ENCODE results near the gene ADH1B. TPM values are rescaled to one million over a fixed set of nuclear protein-coding genes. Genes with fewer than 3 reads are reported as not detected.
"Not testable (repeated sequence)": the region's sequence is repeated elsewhere in the genome, so short reads cannot be mapped to it uniquely, and the experiment has no call there.

ADH1B gene
- polyA plus RNA-seq, 4 donors, result 3.8 to 237 (median 58.6) TPM

- DNase-seq (no peak), FAIRE-seq (no peak)
- Histone ChIP-seq H3K4me1 (ENCODE audit: control insufficient read depth in 3 of 3, insufficient read depth in 2 of 3, low read depth in 1 of 3, low read length in 2 of 3) (no peaks in the 10 kb centered on the region), H3K9me3 (ENCODE audit: control insufficient read depth in 2 of 2, insufficient read depth in 1 of 2, low read depth in 1 of 2, low read length in 1 of 2) (no peaks in the 10 kb centered on the region), H3K4me3 (ENCODE audit: low read depth in 1 of 3, low read length in 3 of 3) (no peak overlapping the region), H3K27me3 (ENCODE audit: control insufficient read depth in 3 of 3, insufficient read depth in 3 of 3, low read length in 3 of 3) (no peaks in the 10 kb centered on the region), H3K36me3 (ENCODE audit: control insufficient read depth in 3 of 3, insufficient read depth in 2 of 3, low read depth in 1 of 3, low read length in 3 of 3) (peaks cover 0 to 13% (median 6%) of the 10 kb centered on the region in 3 donors), H3K27ac (ENCODE audit: low read depth in 1 of 3, low read length in 2 of 3) (no peak overlapping the region)
- WGBS, 3 donors, result 81 to 87% (median 85%) methylated on average over 3 of the region's 3 CpGs
These were observed 18.0 kb upstream of the ADH1B start for GRCh38 chr4:99339172-99339571.

DNA sequence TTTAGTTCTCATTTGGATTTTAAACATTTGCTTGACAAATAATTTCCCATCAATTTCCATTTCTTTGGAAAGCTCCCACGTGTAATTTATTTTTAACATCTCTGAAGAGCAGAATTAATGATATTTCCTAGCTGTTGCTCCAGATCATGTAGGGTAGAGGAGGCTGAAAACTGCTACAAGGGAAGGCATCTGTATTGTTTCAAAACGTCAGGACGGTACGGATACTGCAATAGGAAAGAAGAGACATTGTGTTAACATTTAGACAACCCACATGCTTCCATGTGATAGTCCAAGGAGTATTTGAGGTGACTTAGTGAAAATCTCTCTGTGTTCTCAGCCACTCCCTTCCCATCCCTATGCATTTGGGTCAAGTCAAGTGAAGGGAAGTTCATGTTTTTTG is 15.4 kb upstream of the ADH1B start:
- FAIRE-seq (no peak), DNase-seq (no peak)
- no peak overlapping the region for H3K4me3 ChIP-seq (ENCODE audit: low read depth in 1 of 3, low read length in 3 of 3)
- H3K9me3 ChIP-seq (ENCODE audit: control insufficient read depth in 2 of 2, insufficient read depth in 1 of 2, low read depth in 1 of 2, low read length in 1 of 2), result no peaks in the 10 kb centered on the region
- peaks cover 0 to 6% (median 4%) of the 10 kb centered on the region in 3 donors for H3K36me3 ChIP-seq (ENCODE audit: control insufficient read depth in 3 of 3, insufficient read depth in 2 of 3, low read depth in 1 of 3, low read length in 3 of 3)
- H3K27ac ChIP-seq (ENCODE audit: low read depth in 1 of 3, low read length in 2 of 3), result no peak overlapping the region
- no peaks in the 10 kb centered on the region for H3K4me1 ChIP-seq (ENCODE audit: control insufficient read depth in 3 of 3, insufficient read depth in 2 of 3, low read depth in 1 of 3, low read length in 2 of 3)
- no peaks in the 10 kb centered on the region for H3K27me3 ChIP-seq (ENCODE audit: control insufficient read depth in 3 of 3, insufficient read depth in 3 of 3, low read length in 3 of 3)
- 55 to 70% (median 59%) methylated on average over 4 of the region's 4 CpGs for WGBS, 3 donors

GRCh38 chr4:99334880-99335279 is 13.7 kb upstream of the ADH1B start:
- no peaks in the 10 kb centered on the region for H3K27me3 ChIP-seq (ENCODE audit: control insufficient read depth in 3 of 3, insufficient read depth in 3 of 3, low read length in 3 of 3)
- 12 to 43% (median 24%) methylated on average over 1 of the region's 1 CpG for WGBS, 3 donors
- FAIRE-seq (no peak), DNase-seq (no peak)
- peaks cover 0 to 2% (median 0%) of the 10 kb centered on the region in 3 donors for H3K36me3 ChIP-seq (ENCODE audit: control insufficient read depth in 3 of 3, insufficient read depth in 2 of 3, low read depth in 1 of 3, low read length in 3 of 3)
- no peak overlapping the region for H3K27ac ChIP-seq (ENCODE audit: low read depth in 1 of 3, low read length in 2 of 3)
- H3K9me3 ChIP-seq (ENCODE audit: control insufficient read depth in 2 of 2, insufficient read depth in 1 of 2, low read depth in 1 of 2, low read length in 1 of 2), result no peaks in the 10 kb centered on the region
- H3K4me3 ChIP-seq (ENCODE audit: low read depth in 1 of 3, low read length in 3 of 3), result no peak overlapping the region
- no peaks in the 10 kb centered on the region for H3K4me1 ChIP-seq (ENCODE audit: control insufficient read depth in 3 of 3, insufficient read depth in 2 of 3, low read depth in 1 of 3, low read length in 2 of 3)

GRCh38 chr4:99330648-99331047 is 9.4 kb upstream of the ADH1B start:
- no peak for FAIRE-seq
- Histone ChIP-seq H3K9me3 (ENCODE audit: control insufficient read depth in 2 of 2, insufficient read depth in 1 of 2, low read depth in 1 of 2, low read length in 1 of 2) (peaks cover 0 to 9% of the 10 kb centered on the region in 2 donors), H3K27me3 (ENCODE audit: control insufficient read depth in 3 of 3, insufficient read depth in 3 of 3, low read length in 3 of 3) (no peaks in the 10 kb centered on the region), H3K4me1 (ENCODE audit: control insufficient read depth in 3 of 3, insufficient read depth in 2 of 3, low read depth in 1 of 3, low read length in 2 of 3) (no peaks in the 10 kb centered on the region), H3K36me3 (ENCODE audit: control insufficient read depth in 3 of 3, insufficient read depth in 2 of 3, low read depth in 1 of 3, low read length in 3 of 3) (no peaks in the 10 kb centered on the region), H3K4me3 (ENCODE audit: low read depth in 1 of 3, low read length in 3 of 3) (no peak overlapping the region), H3K27ac (ENCODE audit: low read depth in 1 of 3, low read length in 2 of 3) (no peak overlapping the region)
- DNase-seq, result no peak
- WGBS, 3 donors, result 83 to 92% (median 85%) methylated on average over 3 of the region's 3 CpGs

DNA sequence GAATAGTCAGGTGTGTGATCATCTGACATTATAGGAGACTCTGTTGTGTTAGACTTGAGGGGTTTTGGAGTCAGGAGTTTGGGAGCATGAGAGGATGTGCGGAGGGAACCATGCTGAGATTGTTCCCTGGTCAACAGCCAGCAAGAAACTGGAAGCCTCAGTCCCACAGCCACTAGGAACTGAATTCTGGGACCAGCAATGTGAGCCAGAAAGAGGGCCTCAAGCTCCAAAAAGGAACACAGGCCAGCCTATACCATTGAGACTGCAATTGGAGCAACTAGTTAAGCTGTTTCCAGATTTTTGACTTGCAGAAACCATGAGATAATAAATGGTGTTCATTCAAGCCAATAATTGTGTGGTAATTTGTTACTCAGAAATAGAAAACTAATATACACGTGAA is 8.7 kb upstream of the ADH1B start:
- WGBS, 3 donors, result 65 to 92% (median 86%) methylated on average over 2 of the region's 2 CpGs
- Histone ChIP-seq H3K4me3 (ENCODE audit: low read depth in 1 of 3, low read length in 3 of 3) (no peak overlapping the region), H3K9me3 (ENCODE audit: control insufficient read depth in 2 of 2, insufficient read depth in 1 of 2, low read depth in 1 of 2, low read length in 1 of 2) (peaks cover 0 to 9% of the 10 kb centered on the region in 2 donors), H3K4me1 (ENCODE audit: control insufficient read depth in 3 of 3, insufficient read depth in 2 of 3, low read depth in 1 of 3, low read length in 2 of 3) (no peaks in the 10 kb centered on the region), H3K27me3 (ENCODE audit: control insufficient read depth in 3 of 3, insufficient read depth in 3 of 3, low read length in 3 of 3) (no peaks in the 10 kb centered on the region), H3K27ac (ENCODE audit: low read depth in 1 of 3, low read length in 2 of 3) (no peak overlapping the region), H3K36me3 (ENCODE audit: control insufficient read depth in 3 of 3, insufficient read depth in 2 of 3, low read depth in 1 of 3, low read length in 3 of 3) (no peaks in the 10 kb centered on the region)
- FAIRE-seq (no peak), DNase-seq (no peak)

- peak in 1 of 2 donors; percentile 19 for DNase-seq
- no peak overlapping the region for H3K27ac ChIP-seq (ENCODE audit: low read depth in 1 of 3, low read length in 2 of 3)
- H3K4me3 ChIP-seq (ENCODE audit: low read depth in 1 of 3, low read length in 3 of 3), result no peak overlapping the region
- 51 to 54% (median 53%) methylated on average over 3 of the region's 3 CpGs for WGBS, 3 donors
- H3K9me3 ChIP-seq (ENCODE audit: control insufficient read depth in 2 of 2, insufficient read depth in 1 of 2, low read depth in 1 of 2, low read length in 1 of 2), result peaks cover 0 to 9% of the 10 kb centered on the region in 2 donors
- no peaks in the 10 kb centered on the region for H3K36me3 ChIP-seq (ENCODE audit: control insufficient read depth in 3 of 3, insufficient read depth in 2 of 3, low read depth in 1 of 3, low read length in 3 of 3)
- H3K4me1 ChIP-seq (ENCODE audit: control insufficient read depth in 3 of 3, insufficient read depth in 2 of 3, low read depth in 1 of 3, low read length in 2 of 3), result no peaks in the 10 kb centered on the region
- no peak for FAIRE-seq
- no peaks in the 10 kb centered on the region for H3K27me3 ChIP-seq (ENCODE audit: control insufficient read depth in 3 of 3, insufficient read depth in 3 of 3, low read length in 3 of 3)
These were observed 3.8 kb upstream of the ADH1B start for GRCh38 chr4:99324979-99325378.

GRCh38 chr4:99324361-99324760 is 3.2 kb upstream of the ADH1B start:
- H3K27me3 ChIP-seq (ENCODE audit: control insufficient read depth in 3 of 3, insufficient read depth in 3 of 3, low read length in 3 of 3), result no peaks in the 10 kb centered on the region
- H3K27ac ChIP-seq (ENCODE audit: low read depth in 1 of 3, low read length in 2 of 3), result peak overlapping the region in 1 of 3 donors; percentile 69
- no peaks in the 10 kb centered on the region for H3K4me1 ChIP-seq (ENCODE audit: control insufficient read depth in 3 of 3, insufficient read depth in 2 of 3, low read depth in 1 of 3, low read length in 2 of 3)
- H3K36me3 ChIP-seq (ENCODE audit: control insufficient read depth in 3 of 3, insufficient read depth in 2 of 3, low read depth in 1 of 3, low read length in 3 of 3), result no peaks in the 10 kb centered on the region
- FAIRE-seq (no peak), DNase-seq (no peak)
- peaks cover 0 to 9% of the 10 kb centered on the region in 2 donors for H3K9me3 ChIP-seq (ENCODE audit: control insufficient read depth in 2 of 2, insufficient read depth in 1 of 2, low read depth in 1 of 2, low read length in 1 of 2)
- WGBS, 3 donors, result 40 to 73% (median 65%) methylated on average over 1 of the region's 1 CpG
- H3K4me3 ChIP-seq (ENCODE audit: low read depth in 1 of 3, low read length in 3 of 3), result no peak overlapping the region

DNA sequence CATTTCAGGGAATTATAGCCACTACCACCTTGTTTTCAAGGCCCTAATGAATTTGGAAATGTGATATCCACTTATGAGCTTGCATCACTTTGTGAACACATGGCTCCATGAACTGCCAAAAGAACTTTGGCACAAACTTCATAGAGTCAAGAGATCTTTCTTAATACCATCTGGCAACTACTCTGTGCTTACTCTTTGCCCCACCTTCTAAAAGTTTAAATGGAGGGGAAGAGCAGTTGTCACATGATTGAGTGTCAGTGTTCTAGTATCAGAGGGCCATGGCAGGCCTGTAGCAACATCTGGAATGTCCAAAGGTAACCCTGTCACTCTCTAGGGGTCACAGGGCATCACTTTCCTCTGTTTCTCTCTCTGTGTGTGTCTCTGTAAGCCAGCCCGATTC is 2.6 kb upstream of the ADH1B start:
- no peaks in the 10 kb centered on the region for H3K4me1 ChIP-seq (ENCODE audit: control insufficient read depth in 3 of 3, insufficient read depth in 2 of 3, low read depth in 1 of 3, low read length in 2 of 3)
- H3K4me3 ChIP-seq (ENCODE audit: low read depth in 1 of 3, low read length in 3 of 3), result no peak overlapping the region
- peaks cover 0 to 9% of the 10 kb centered on the region in 2 donors for H3K9me3 ChIP-seq (ENCODE audit: control insufficient read depth in 2 of 2, insufficient read depth in 1 of 2, low read depth in 1 of 2, low read length in 1 of 2)
- H3K27me3 ChIP-seq (ENCODE audit: control insufficient read depth in 3 of 3, insufficient read depth in 3 of 3, low read length in 3 of 3), result no peaks in the 10 kb centered on the region
- no peak for FAIRE-seq
- no peaks in the 10 kb centered on the region for H3K36me3 ChIP-seq (ENCODE audit: control insufficient read depth in 3 of 3, insufficient read depth in 2 of 3, low read depth in 1 of 3, low read length in 3 of 3)
- H3K27ac ChIP-seq (ENCODE audit: low read depth in 1 of 3, low read length in 2 of 3), result peak overlapping the region in 1 of 3 donors; percentile 69
- WGBS, 3 donors, result 88 to 94% (median 88%) methylated on average over 1 of the region's 1 CpG
- no peak for DNase-seq

GRCh38 chr4:99317811-99318210 is 3.4 kb downstream of the ADH1B start:
- not testable (repeated sequence) for FAIRE-seq; H3K36me3 ChIP-seq (ENCODE audit: control insufficient read depth in 3 of 3, insufficient read depth in 2 of 3, low read depth in 1 of 3, low read length in 3 of 3); DNase-seq; H3K4me3 ChIP-seq (ENCODE audit: low read depth in 1 of 3, low read length in 3 of 3); H3K4me1 ChIP-seq (ENCODE audit: control insufficient read depth in 3 of 3, insufficient read depth in 2 of 3, low read depth in 1 of 3, low read length in 2 of 3); H3K27me3 ChIP-seq (ENCODE audit: control insufficient read depth in 3 of 3, insufficient read depth in 3 of 3, low read length in 3 of 3); H3K9me3 ChIP-seq (ENCODE audit: control insufficient read depth in 2 of 2, insufficient read depth in 1 of 2, low read depth in 1 of 2, low read length in 1 of 2)
- WGBS, 3 donors, result 86 to 89% (median 89%) methylated on average over 8 of the region's 8 CpGs
- peak overlapping the region in 1 of 3 donors; percentile 36 for H3K27ac ChIP-seq (ENCODE audit: low read depth in 1 of 3, low read length in 2 of 3)

Measured in small intestine (tissue), 7 donors.